ENCODE measurements around the gene NACC2. TPM values are rescaled to one million over a fixed set of nuclear protein-coding genes. Genes with fewer than 3 reads are reported as not detected.

The NACC2 gene
- total RNA-seq, 1 donor from 2014 or later = 8.1 TPM

GRCh38 chr9:136088939-136089696, 6.0 kb downstream of the NACC2 start:
- Mint-ChIP-seq H3K27ac (ENCODE audit: unreplicated experiment) (no peak overlapping the region), H3K4me3 (no peak overlapping the region), H3K27me3 (ENCODE audit: low read depth) (peaks cover 7% of the 10 kb centered on the region), H3K36me3 (ENCODE audit: low read depth) (no peaks in the 10 kb centered on the region), H3K9me3 (no peaks in the 10 kb centered on the region), H3K4me1 (peaks cover 19% of the 10 kb centered on the region)
- no peak for TF ChIP-seq CTCF (conservative IDR thresholded peaks at IDR 0.05)
- no peak for DNase-seq (ENCODE audit: low read depth, low spot score)

- no peak for DNase-seq (ENCODE audit: low read depth, low spot score)
- Mint-ChIP-seq H3K9me3 (no peaks in the 10 kb centered on the region), H3K36me3 (ENCODE audit: low read depth) (no peaks in the 10 kb centered on the region), H3K4me3 (no peak overlapping the region), H3K27ac (ENCODE audit: unreplicated experiment) (no peak overlapping the region), H3K27me3 (ENCODE audit: low read depth) (peaks cover 6% of the 10 kb centered on the region), H3K4me1 (peaks cover 19% of the 10 kb centered on the region)
- TF ChIP-seq CTCF (conservative IDR thresholded peaks at IDR 0.05) = no peak
These were observed 6.6 kb downstream of the NACC2 start for GRCh38 chr9:136088481-136088938.

GRCh38 chr9:136087741-136088480, 7.2 kb downstream of the NACC2 start:
- Mint-ChIP-seq H3K4me3 (no peak overlapping the region), H3K36me3 (ENCODE audit: low read depth) (no peaks in the 10 kb centered on the region), H3K27me3 (ENCODE audit: low read depth) (peaks cover 1% of the 10 kb centered on the region), H3K27ac (ENCODE audit: unreplicated experiment) (no peak overlapping the region), H3K9me3 (no peaks in the 10 kb centered on the region), H3K4me1 (peaks cover 13% of the 10 kb centered on the region)
- no peak for DNase-seq (ENCODE audit: low read depth, low spot score)
- no peak for TF ChIP-seq CTCF (conservative IDR thresholded peaks at IDR 0.05)

- Mint-ChIP-seq H3K4me3 (no peak overlapping the region), H3K4me1 (peaks cover 12% of the 10 kb centered on the region), H3K27me3 (ENCODE audit: low read depth) (no peaks in the 10 kb centered on the region), H3K36me3 (ENCODE audit: low read depth) (no peaks in the 10 kb centered on the region), H3K27ac (ENCODE audit: unreplicated experiment) (no peak overlapping the region), H3K9me3 (no peaks in the 10 kb centered on the region)
- DNase-seq (ENCODE audit: low read depth, low spot score) = no peak
- no peak for TF ChIP-seq CTCF (conservative IDR thresholded peaks at IDR 0.05)
These were observed 7.9 kb downstream of the NACC2 start for GRCh38 chr9:136086951-136087740.

GRCh38 chr9:136086213-136086881, 8.7 kb downstream of the NACC2 start:
- no peak for TF ChIP-seq CTCF (conservative IDR thresholded peaks at IDR 0.05)
- no peaks in the 10 kb centered on the region for H3K27me3 Mint-ChIP-seq (ENCODE audit: low read depth)

More at GRCh38 chr9:136086213-136086881, 8.7 kb downstream of the NACC2 start:
- DNase-seq (ENCODE audit: low read depth, low spot score) = no peak
- peaks cover 12% of the 10 kb centered on the region for H3K4me1 Mint-ChIP-seq
- H3K4me3 Mint-ChIP-seq = no peak overlapping the region
- H3K27ac Mint-ChIP-seq (ENCODE audit: unreplicated experiment) = no peak overlapping the region
- H3K36me3 Mint-ChIP-seq (ENCODE audit: low read depth) = no peaks in the 10 kb centered on the region
- no peaks in the 10 kb centered on the region for H3K9me3 Mint-ChIP-seq

All from neural crest cell (in vitro differentiated cells).